ENCODE data around the gene CELF4.

DNA sequence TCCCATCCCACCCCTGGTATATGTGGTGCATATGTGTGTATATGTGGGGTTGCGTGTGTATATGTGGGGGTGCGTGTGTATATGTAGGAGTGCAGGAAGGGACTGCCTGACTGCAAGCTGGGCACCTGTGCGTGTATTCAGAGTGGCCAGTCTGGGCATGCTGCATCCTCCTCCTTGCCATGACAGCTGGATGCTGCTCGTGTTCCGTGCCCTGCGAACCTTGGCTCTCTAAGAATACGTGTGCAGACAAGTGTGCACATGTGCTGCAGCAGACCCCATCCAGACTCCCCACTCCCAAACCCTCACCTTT, 222.1 kb downstream of the CELF4 start:
- TF ChIP-seq, protein P1, sequence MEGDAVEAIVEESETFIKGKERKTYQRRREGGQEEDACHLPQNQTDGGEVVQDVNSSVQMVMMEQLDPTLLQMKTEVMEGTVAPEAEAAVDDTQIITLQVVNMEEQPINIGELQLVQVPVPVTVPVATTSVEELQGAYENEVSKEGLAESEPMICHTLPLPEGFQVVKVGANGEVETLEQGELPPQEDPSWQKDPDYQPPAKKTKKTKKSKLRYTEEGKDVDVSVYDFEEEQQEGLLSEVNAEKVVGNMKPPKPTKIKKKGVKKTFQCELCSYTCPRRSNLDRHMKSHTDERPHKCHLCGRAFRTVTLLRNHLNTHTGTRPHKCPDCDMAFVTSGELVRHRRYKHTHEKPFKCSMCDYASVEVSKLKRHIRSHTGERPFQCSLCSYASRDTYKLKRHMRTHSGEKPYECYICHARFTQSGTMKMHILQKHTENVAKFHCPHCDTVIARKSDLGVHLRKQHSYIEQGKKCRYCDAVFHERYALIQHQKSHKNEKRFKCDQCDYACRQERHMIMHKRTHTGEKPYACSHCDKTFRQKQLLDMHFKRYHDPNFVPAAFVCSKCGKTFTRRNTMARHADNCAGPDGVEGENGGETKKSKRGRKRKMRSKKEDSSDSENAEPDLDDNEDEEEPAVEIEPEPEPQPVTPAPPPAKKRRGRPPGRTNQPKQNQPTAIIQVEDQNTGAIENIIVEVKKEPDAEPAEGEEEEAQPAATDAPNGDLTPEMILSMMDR (optimal IDR thresholded peaks at IDR 0.05 in 1 of 3, IDR thresholded peaks at IDR 0.05 in 1 of 3, conservative IDR thresholded peaks at IDR 0.05 in 1 of 3; ENCODE audit: extremely low read depth in 1 of 3, insufficient read depth in 2 of 3, low read length in 3 of 3) = no peak
- no peak for TF ChIP-seq EZH2 (IDR thresholded peaks at IDR 0.05; ENCODE audit: low read length)

Measured in keratinocyte (primary cell).